HCT116 (cell line): ENCODE measurements around the gene SEC61G. TPM values are rescaled to one million over a fixed set of nuclear protein-coding genes. Genes with fewer than 3 reads are reported as not detected.

Source experiments
- ATAC-seq: fragments of 200-7000 bp; cut with Tn5 transposase; 2 replicates; pipeline ENCODE4 v1.9.1; 2020; ENCODE audit warnings: mild to moderate bottlenecking, moderate library complexity
- BruUV-seq: library from RNA; stranded (reverse); fragments of 400-500 nt; replicated peaks from 2 replicates; lab custom pipeline; 2021; lab: Mats Ljungman, UMichigan
- CTCF ChIA-PET: fragments of 300-600 bp; sonication (Branson Sonifier 250); formaldehyde crosslinking; loops from one replicate; lab custom pipeline; 2021; ENCODE audit warnings: antibody characterized with exemption; lab: Charles Lee
- POLR2A ChIA-PET: fragments of 300-600, 350-600 bp; sonication (Branson Sonifier 250); formaldehyde crosslinking; loops from one replicate; lab custom pipeline; 2021; ENCODE audit warnings: antibody characterized with exemption; lab: Charles Lee
- RAD21 ChIA-PET, 2 experiments: fragments of 300-600 bp; sonication (Branson Sonifier 250); formaldehyde crosslinking; loops; one replicate each; lab custom pipeline; 2023; ENCODE audit warnings: low total read pairs in 2 of 2; ENCODE audit not compliant: uncharacterized antibody in 2 of 2, unreplicated experiment in 2 of 2, low non-redundant PET in 1 of 2; lab: Charles Lee
- DNase-seq: peaks from one replicate; pipeline ENCODE4 v3.0.0-alpha.2; 2010; ENCODE audit warnings: low read depth, low spot score
- H2AFZ ChIP-seq: fragments of 200-600 bp; shearing (Covaris generic), sonication (generic); 2 replicates; pipeline ENCODE4 v1.6.1; 2017; ENCODE audit warnings: low read depth, mixed run types, mixed read lengths, antibody characterized with exemption, low read length; ENCODE audit not compliant: poor library complexity, severe bottlenecking
- H3K27ac ChIP-seq: 2 replicates; pipeline ENCODE4 v1.5.1; 2012; ENCODE audit warnings: low read depth, low read length
- H3K27me3 ChIP-seq: fragments of 200-600 bp; sonication (generic); 2 replicates; pipeline ENCODE4 v1.6.1; 2016; ENCODE audit warnings: mixed run types, low read length, mixed read lengths; ENCODE audit not compliant: insufficient read depth
- H3K36me3 ChIP-seq, 2 experiments: fragments of 200-500 bp in 1 of 2; fragments of 200-600 bp in 1 of 2; sonication (Bioruptor generic) in 1 of 2; sonication (generic) in 1 of 2; 2 replicates each; pipeline versions ENCODE4 v1.5.1 to v1.6.1; 2014 to 2016; ENCODE audit warnings: low read length in 2 of 2, inconsistent platforms in 1 of 2, mixed read lengths in 1 of 2, mixed run types in 1 of 2; ENCODE audit not compliant: insufficient read depth in 2 of 2, control insufficient read depth in 1 of 2
- H3K4me1 ChIP-seq, 2 experiments: fragments of 200-600 bp in 1 of 2; sonication (generic) in 1 of 2; 2 replicates each; pipeline versions ENCODE4 v1.5.1 to v1.6.1; 2012 to 2017; ENCODE audit warnings: low read length in 2 of 2, inconsistent platforms in 1 of 2, mild to moderate bottlenecking in 1 of 2, mixed read lengths in 1 of 2, mixed run types in 1 of 2, moderate library complexity in 1 of 2; ENCODE audit not compliant: insufficient read depth in 2 of 2, control insufficient read depth in 1 of 2
- H3K4me2 ChIP-seq: fragments of 200-600 bp; sonication (generic); 2 replicates; pipeline ENCODE4 v1.6.1; 2017; ENCODE audit warnings: mixed run types, low read length, mixed read lengths
- H3K4me3 ChIP-seq, 2 experiments: fragments of 200-600 bp in 1 of 2; sonication (generic) in 1 of 2; replicated peaks in 1 of 2; 2 replicates each; pipeline ENCODE4 v1.5.1; 2011 to 2016; ENCODE audit warnings: low read length in 2 of 2, control low read depth in 1 of 2, low read depth in 1 of 2, mild to moderate bottlenecking in 1 of 2, mixed read lengths in 1 of 2, mixed run types in 1 of 2
- H3K79me2 ChIP-seq: fragments of 200-600 bp; sonication (generic); 2 replicates; pipeline ENCODE4 v1.6.1; 2017; ENCODE audit warnings: mild to moderate bottlenecking, mixed run types, low read length, moderate library complexity, mixed read lengths; ENCODE audit not compliant: insufficient read depth
- H3K9ac ChIP-seq: fragments of 200-600 bp; sonication (generic); 2 replicates; pipeline ENCODE4 v1.6.1; 2016; ENCODE audit warnings: low read length, mixed read lengths
- H3K9me2 ChIP-seq: fragments of 200-600 bp; sonication (generic), shearing (Covaris generic); 2 replicates; pipeline ENCODE4 v1.6.1; 2017; ENCODE audit warnings: mixed run types, mild to moderate bottlenecking, moderate library complexity; ENCODE audit not compliant: insufficient read depth
- H3K9me3 ChIP-seq, 2 experiments: fragments of 200-500 bp in 1 of 2; fragments of 200-600 bp in 1 of 2; sonication (Bioruptor generic) in 1 of 2; sonication (generic) in 1 of 2; 2 replicates each; pipeline ENCODE4 v1.6.1; 2014 to 2017; ENCODE audit warnings: low read length in 2 of 2, mixed read lengths in 2 of 2, inconsistent platforms in 1 of 2, low read depth in 1 of 2, mild to moderate bottlenecking in 1 of 2, mixed run types in 1 of 2, moderate library complexity in 1 of 2; ENCODE audit not compliant: control insufficient read depth in 1 of 2, insufficient read depth in 1 of 2
- H4K20me1 ChIP-seq: fragments of 200-600 bp; sonication (generic), shearing (Covaris generic); 2 replicates; pipeline ENCODE4 v1.6.1; 2017; ENCODE audit warnings: mixed run types, mild to moderate bottlenecking, moderate library complexity; ENCODE audit not compliant: insufficient read depth
- CBX3 ChIP-seq: IDR thresholded peaks from 2 replicates; pipeline ENCODE4 v1.6.1; 2012; ENCODE audit warnings: low read depth
- CEBPB ChIP-seq: IDR thresholded peaks from 2 replicates; pipeline ENCODE4 v1.6.1; 2012; ENCODE audit warnings: low read depth
- EGR1 ChIP-seq: IDR thresholded peaks from 2 replicates; pipeline ENCODE4 v1.6.1; 2012; ENCODE audit warnings: low read depth
- ELF1 ChIP-seq: IDR thresholded peaks from 2 replicates; pipeline ENCODE4 v1.6.1; 2012; ENCODE audit warnings: low read depth, borderline replicate concordance
- EZH2 ChIP-seq: fragments of 200-600 bp; sonication (generic); IDR thresholded peaks from 2 replicates; pipeline ENCODE4 v1.6.1; 2017; ENCODE audit warnings: antibody characterized with exemption, mixed run types
- FOSL1 ChIP-seq: IDR thresholded peaks from 2 replicates; pipeline ENCODE4 v1.6.1; 2012; ENCODE audit warnings: low read depth
- JUND ChIP-seq: IDR thresholded peaks from 2 replicates; pipeline ENCODE4 v1.6.1; 2012
- POLR2A ChIP-seq: IDR thresholded peaks from 2 replicates; pipeline ENCODE4 v1.7.0; 2011; ENCODE audit warnings: borderline replicate concordance; ENCODE audit not compliant: insufficient read depth, insufficient read length; ENCODE audit errors: extremely low read depth
- POLR2AphosphoS5 ChIP-seq: IDR thresholded peaks from 2 replicates; pipeline ENCODE4 v1.6.1; 2011; ENCODE audit warnings: mild to moderate bottlenecking, low read depth, low read length, moderate library complexity
- RAD21 ChIP-seq: IDR thresholded peaks from 2 replicates; pipeline ENCODE4 v1.6.1; 2012; ENCODE audit warnings: low read depth, mild to moderate bottlenecking
- SIN3A ChIP-seq: IDR thresholded peaks from 2 replicates; pipeline ENCODE4 v1.6.1; 2012; ENCODE audit warnings: low read depth
- SRF ChIP-seq: IDR thresholded peaks from 2 replicates; pipeline ENCODE4 v1.6.1; 2012; ENCODE audit warnings: low read depth
- TCF7L2 ChIP-seq: IDR thresholded peaks from 2 replicates; pipeline ENCODE4 v1.7.0; 2011; ENCODE audit warnings: borderline replicate concordance, inconsistent platforms; ENCODE audit not compliant: insufficient read depth, insufficient read length; ENCODE audit errors: extremely low read depth
- YY1 ChIP-seq: IDR thresholded peaks from 2 replicates; pipeline ENCODE4 v1.6.1; 2011; ENCODE audit warnings: low read length, low read depth, moderate library complexity, mild to moderate bottlenecking; ENCODE audit not compliant: insufficient replicate concordance; ENCODE audit errors: extremely low read depth
- ZFX ChIP-seq: fragments of 450-650 bp; IDR thresholded peaks from 2 replicates; pipeline ENCODE4 v1.6.1; 2017
- intact Hi-C: fragments of 100-400 bp; cut with micrococcal nuclease; formaldehyde crosslinking; loops from 2 replicates; pipeline ENCODE4 v1.10.0; 2022
- total RNA-seq: library from RNA; stranded (reverse); gene quantifications from one replicate; pipeline ENCODE4 v1.2.1, GENCODE V29; 2021; ENCODE audit not compliant: unreplicated experiment
- TF ChIP-seq, protein P1 (sequence below): IDR thresholded peaks from 2 replicates; pipeline ENCODE4 v1.6.1; 2012
- TF ChIP-seq, protein P2 (sequence below): IDR thresholded peaks from 2 replicates; pipeline ENCODE4 v1.6.1; 2011; ENCODE audit warnings: mild to moderate bottlenecking, low read length, moderate library complexity; ENCODE audit not compliant: insufficient replicate concordance; ENCODE audit errors: extremely low read depth
- TF ChIP-seq, protein P3 (sequence below): IDR thresholded peaks from 2 replicates; pipeline ENCODE4 v1.6.1; 2012

The SEC61G gene
- total RNA-seq, 1 experiment from 2014 or later: 147 TPM

DNA sequence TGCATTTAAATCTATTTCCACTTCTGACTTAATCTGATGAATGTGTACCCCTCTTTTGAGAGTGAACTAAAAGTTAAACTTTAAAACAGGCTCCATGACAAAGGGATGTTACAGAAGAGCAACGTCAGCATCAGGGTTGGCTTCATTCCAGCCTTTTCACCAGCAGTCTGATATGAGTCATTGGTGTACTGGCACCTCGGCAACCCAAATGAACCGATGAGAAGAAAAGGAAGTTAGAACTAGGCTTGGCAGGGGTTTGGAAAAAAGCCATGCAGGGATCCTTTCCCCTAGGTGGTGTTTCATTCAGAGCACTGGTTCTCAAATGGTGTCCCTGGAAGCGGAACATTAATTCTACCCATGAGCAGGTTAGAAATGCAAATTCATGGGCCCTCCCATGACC lies 53.6 kb downstream of the SEC61G start:
- intact Hi-C loops: no loop called here
- peak; percentile 70 for ATAC-seq
- no peak overlapping the region for H3K9ac ChIP-seq
- ChIA-PET RAD21 (no interaction called here), POLR2A (no interaction called here)
- H4K20me1 ChIP-seq: no peaks in the 10 kb centered on the region
- BruUV-seq: no TSS peak
- H3K4me3 ChIP-seq: no peak overlapping the region
- H3K27ac ChIP-seq: no peak overlapping the region
- peak; percentile 41 for DNase-seq
- H3K36me3 ChIP-seq: no peaks in the 10 kb centered on the region
- H3K4me2 ChIP-seq: peak overlapping the region; percentile 31; the same call in 1 of the 2 replicates
- no peaks in the 10 kb centered on the region for H3K79me2 ChIP-seq
- no peaks in the 10 kb centered on the region for H3K27me3 ChIP-seq
- no peaks in the 10 kb centered on the region for H3K9me3 ChIP-seq
- TF ChIP-seq, protein P1, sequence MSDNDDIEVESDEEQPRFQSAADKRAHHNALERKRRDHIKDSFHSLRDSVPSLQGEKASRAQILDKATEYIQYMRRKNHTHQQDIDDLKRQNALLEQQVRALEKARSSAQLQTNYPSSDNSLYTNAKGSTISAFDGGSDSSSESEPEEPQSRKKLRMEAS: no peak
- TF ChIP-seq FOSL1: 0 out of 2 replicates have a peak, but pooled peaks have one; percentile 14
- TF ChIP-seq, all 23 proteins: peak for 1
- H3K9me2 ChIP-seq: no peaks in the 10 kb centered on the region
- H2AFZ ChIP-seq: no peak overlapping the region
- peaks cover 0 to 7% of the 10 kb centered on the region in 2 experiments; a peak in 2 of 4 replicates for H3K4me1 ChIP-seq
- CTCF ChIA-PET: interaction anchor here (1.7 kb wide), 1 partner anchor 550 kb away, joined by 4 read pairs; no protein-coding TSS in a partner anchor

DNA sequence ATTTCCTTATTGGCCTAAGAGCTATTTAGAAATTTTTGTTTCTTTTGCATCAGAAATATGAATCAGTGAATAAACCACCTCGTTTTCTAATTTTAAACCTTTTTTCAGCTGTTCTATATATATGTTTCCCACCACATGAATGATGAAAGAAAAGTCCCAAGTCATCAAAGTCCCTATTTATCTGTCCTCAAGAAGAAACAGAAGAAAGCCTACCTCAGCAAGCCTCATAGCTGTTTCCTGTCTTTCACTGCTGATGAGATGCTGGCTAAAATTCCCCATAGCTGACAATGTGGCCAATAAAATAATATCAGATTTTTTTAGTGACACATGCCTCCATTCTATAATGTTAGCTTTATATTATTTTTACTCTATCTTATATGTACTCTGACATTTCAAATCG lies 54.2 kb downstream of the SEC61G start:
- peaks cover 0 to 7% of the 10 kb centered on the region in 2 experiments; a peak in 2 of 4 replicates for H3K4me1 ChIP-seq
- no peaks in the 10 kb centered on the region for H3K9me3 ChIP-seq
- no peaks in the 10 kb centered on the region for H3K9me2 ChIP-seq
- POLR2A ChIA-PET: no interaction called here
- no peak overlapping the region for H2AFZ ChIP-seq
- H3K27ac ChIP-seq: no peak overlapping the region
- no peak overlapping the region for H3K4me2 ChIP-seq
- TF ChIP-seq, protein P2, sequence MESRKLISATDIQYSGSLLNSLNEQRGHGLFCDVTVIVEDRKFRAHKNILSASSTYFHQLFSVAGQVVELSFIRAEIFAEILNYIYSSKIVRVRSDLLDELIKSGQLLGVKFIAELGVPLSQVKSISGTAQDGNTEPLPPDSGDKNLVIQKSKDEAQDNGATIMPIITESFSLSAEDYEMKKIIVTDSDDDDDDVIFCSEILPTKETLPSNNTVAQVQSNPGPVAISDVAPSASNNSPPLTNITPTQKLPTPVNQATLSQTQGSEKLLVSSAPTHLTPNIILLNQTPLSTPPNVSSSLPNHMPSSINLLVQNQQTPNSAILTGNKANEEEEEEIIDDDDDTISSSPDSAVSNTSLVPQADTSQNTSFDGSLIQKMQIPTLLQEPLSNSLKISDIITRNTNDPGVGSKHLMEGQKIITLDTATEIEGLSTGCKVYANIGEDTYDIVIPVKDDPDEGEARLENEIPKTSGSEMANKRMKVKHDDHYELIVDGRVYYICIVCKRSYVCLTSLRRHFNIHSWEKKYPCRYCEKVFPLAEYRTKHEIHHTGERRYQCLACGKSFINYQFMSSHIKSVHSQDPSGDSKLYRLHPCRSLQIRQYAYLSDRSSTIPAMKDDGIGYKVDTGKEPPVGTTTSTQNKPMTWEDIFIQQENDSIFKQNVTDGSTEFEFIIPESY: no peak
- no peak for TF ChIP-seq EZH2
- no peak for TF ChIP-seq ELF1
- no peak for TF ChIP-seq POLR2AphosphoS5
- TF ChIP-seq, protein P3, sequence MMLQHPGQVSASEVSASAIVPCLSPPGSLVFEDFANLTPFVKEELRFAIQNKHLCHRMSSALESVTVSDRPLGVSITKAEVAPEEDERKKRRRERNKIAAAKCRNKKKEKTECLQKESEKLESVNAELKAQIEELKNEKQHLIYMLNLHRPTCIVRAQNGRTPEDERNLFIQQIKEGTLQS: no peak
- TF ChIP-seq EGR1: no peak
- TF ChIP-seq YY1: no peak
- no peak for TF ChIP-seq ZFX
- TF ChIP-seq, protein P1: no peak
- TF ChIP-seq CEBPB: no peak
- TF ChIP-seq FOSL1: no peak
- TF ChIP-seq POLR2A: no peak
- no peak for TF ChIP-seq SRF
- no peak for TF ChIP-seq SIN3A
- TF ChIP-seq TCF7L2: no peak
- TF ChIP-seq JUND: no peak
- TF ChIP-seq CBX3: no peak
- TF ChIP-seq RAD21: no peak
- TF ChIP-seq, all 23 proteins: peak for 0
- intact Hi-C loops: no loop called here
- no peaks in the 10 kb centered on the region for H3K27me3 ChIP-seq
- no peaks in the 10 kb centered on the region for H3K79me2 ChIP-seq
- DNase-seq (no peak), ATAC-seq (no peak)
- CTCF ChIA-PET: interaction anchor here (1.7 kb wide), 1 partner anchor 550 kb away, joined by 4 read pairs; no protein-coding TSS in a partner anchor
- no TSS peak for BruUV-seq
- RAD21 ChIA-PET: no interaction called here
- no peak overlapping the region for H3K4me3 ChIP-seq
- no peaks in the 10 kb centered on the region for H3K36me3 ChIP-seq
- no peak overlapping the region for H3K9ac ChIP-seq
- no peaks in the 10 kb centered on the region for H4K20me1 ChIP-seq
